ENCODE results near the gene LRP5.

The LRP5 gene

GRCh38 chr11:68309621-68310185, 2.7 kb upstream of the LRP5 start:
- no peak for DNase-seq (ENCODE audit: low read depth in 2 of 2)

- no peak for DNase-seq (ENCODE audit: low read depth in 2 of 2)
Observed at GRCh38 chr11:68311160-68312116, 953 bp upstream of the LRP5 start.

DNA sequence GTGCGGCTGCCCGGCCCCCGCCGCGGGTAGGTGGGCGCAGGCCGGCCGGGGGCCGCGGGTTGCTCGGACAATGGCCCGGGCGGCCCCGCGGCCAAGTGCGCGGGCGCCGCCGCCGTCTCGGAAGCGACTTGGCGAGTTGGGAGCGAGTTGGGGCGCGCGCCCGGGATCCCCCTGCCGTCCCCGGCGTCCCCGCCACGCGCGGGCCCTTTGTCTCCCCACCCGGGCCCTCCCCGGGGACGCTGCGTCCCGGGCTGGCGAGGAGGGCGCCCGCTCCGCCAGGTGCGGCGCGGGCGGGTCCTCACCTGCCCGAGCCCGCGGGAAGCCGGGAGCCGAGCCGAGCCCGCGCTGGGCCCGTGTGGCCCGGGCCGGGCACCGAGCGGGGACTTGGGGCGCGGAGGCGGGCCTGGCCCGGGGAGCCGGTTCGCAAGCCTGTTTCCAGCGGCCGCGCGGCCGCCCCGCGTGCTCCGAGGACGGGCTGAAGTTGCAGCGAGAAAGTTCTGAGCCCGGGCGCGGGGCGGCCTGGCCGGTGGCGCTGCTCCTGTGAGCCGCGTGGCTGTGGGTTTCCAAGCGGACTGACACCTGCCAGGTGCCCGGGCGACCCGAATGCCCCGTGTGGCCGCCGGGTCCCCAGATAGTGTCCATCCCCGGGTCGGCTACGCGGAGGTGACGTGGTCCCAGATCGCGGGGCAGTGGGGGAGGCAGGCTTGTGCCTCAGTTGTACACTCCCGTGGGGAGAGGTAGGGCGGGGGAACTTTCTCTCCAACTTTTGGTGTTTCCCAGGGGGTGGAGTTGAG, 586 bp downstream of the LRP5 start:
- DNase-seq (ENCODE audit: low read depth in 2 of 2), result no peak

DNA sequence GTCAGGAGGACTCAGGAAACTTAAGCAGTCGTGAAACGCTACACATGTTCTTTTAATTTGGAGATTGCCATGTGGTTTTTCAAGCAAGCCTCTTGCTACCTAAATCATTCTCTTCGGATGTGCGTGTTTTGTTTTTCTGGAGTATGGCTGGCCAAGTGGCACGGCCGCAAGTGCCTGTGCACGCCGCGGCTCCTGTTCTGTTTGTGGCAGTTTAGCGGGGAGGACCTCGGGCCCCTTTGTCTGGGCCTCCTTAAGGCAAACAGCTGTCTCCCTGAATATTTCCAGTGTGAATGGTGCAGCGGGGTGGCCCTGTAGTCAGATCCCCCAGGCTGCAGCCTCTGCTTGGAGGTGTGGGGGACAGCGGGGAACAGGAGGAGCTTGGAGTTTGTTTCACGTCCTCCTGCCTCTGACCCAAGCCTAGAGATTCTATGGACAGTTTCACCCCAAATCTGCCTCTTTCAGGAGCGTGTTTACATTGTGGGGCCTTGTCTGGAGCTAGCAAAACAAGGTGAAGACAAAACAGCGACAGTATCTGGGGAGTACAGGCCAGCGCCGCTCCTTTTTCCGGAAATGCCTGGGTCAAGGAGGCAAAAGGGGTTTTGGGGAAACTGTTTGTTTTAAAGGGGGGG, 1.3 kb downstream of the LRP5 start:
- no peak for DNase-seq (ENCODE audit: low read depth in 2 of 2)

GRCh38 chr11:68314203-68315170, 2.1 kb downstream of the LRP5 start:
- DNase-seq (ENCODE audit: low read depth in 2 of 2), result no peak

DNA sequence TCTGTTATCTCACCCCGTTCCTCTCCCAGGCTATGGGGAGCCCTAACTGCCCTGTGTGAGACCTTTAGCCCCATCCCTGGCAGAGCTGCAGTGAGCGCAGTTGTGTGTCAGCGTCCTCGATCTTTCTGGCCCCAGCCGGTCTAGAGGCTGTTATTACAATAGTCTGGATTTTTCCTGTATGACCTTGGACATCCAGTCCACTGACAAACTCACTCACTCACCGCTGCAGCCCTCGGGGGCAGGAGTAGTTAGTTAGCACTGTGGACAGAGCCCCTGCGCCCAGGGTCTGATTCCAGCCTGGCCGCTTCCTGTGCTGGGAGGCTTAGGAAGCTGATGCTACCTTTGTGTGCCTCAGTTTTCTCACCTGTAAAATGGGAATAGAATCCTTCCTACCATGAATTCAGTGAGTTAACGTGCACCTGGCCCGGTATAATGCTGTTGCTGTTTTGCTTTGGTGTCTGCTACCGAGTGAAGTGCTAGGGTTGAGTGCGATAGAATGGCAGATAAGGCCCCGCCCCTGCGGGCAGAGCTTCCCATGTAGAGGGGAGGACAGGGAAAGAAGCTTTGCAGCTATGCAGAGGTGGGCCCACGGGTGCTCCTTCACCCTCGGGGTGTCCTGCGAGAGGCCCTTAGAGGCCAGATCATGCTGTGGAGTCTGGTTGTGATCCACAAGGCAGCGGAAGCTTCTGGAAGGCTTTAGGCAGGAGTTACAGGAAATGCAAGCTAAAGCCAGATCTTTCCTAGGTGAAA, 3.0 kb downstream of the LRP5 start:
- no peak for DNase-seq (ENCODE audit: low read depth in 2 of 2)

DNA sequence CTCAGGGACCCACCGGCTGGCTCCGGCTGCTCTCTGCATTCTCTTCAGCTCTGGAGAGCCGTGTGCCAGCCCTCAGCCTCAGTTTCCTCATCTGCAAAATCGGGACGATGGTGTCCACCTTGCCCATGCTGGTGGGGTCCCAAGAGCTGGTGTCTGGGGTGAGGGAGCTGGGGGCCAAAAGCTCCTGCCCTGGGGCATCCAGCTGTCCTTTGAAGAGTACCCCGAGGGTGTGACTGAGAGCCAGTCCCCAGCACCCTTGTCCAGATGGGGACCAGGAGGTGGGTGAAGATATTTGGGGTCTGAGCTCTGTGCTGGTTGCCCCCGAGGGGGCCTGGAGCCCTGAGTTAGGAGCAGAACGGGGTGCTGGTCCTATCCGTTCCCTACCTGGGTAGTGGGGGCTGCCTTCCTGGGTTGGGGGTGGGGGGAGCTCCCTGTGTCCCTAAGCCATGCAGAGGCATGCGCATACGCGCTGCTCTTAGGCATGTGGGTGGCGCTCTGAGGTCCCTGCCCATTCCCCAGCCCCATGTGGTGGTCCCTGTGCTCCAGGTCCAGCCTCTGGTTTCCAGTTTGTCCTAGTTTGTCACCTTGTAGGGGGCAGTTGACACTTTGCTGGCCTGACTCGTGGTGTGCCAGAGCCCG, 4.9 kb downstream of the LRP5 start:
- DNase-seq (ENCODE audit: low read depth in 2 of 2), result no peak

DNA sequence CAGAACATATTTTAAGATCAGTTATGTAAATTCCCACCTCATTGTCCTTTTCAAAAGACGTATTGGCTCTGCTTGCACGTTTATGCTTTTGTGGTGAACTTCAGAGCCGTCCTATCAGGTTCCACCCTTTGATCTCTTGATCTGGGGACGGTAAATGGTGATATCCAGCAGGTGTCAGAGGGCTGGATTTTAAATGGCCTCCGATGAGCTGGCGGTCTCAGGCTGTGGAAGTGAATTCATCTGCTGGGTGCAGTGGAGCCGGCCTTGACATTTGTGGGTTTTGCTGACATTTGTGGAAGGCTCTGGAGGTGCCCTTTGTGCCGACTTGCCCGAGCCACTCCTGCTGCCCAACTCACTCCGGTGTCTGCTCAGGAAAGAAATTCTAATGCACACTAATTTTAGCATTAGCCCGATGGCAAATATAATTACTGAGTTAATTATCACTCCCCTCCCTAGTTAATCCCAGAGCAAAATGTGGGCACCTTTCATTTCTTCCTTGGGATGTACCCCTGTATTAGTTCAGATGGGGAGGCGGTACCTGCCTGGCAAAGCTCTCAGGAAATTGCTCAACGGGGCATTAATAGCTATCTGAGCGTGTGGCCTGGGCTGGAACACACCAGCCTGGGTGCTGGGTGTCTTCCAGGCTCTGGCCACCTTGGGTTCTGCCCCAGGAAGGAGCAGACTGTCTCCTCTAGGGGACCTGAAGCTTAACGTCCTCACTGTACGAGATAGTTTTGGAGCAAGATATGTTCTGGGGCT, 9.1 kb downstream of the LRP5 start:
- DNase-seq (ENCODE audit: low read depth in 2 of 2), result no peak

DNA sequence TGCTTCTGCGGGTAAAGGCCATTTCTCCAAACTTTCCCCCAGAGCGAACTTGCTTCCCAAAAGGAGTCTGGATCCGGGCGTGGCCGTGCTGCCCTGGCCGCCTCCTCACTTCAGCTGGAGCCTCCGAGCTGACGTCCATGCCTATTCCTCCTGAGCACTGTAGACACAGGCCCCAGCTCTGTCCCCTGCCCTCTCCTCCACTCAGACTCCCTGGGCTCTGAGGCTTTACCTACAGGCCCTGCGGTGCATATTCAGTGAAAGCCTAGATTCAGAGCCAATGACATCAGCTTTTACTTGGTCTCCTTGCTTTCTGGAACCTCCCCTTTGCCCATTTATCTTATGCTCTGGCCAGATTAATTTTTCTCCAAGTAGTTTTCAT, 9.7 kb downstream of the LRP5 start:
- no peak for DNase-seq (ENCODE audit: low read depth in 2 of 2)

DNA sequence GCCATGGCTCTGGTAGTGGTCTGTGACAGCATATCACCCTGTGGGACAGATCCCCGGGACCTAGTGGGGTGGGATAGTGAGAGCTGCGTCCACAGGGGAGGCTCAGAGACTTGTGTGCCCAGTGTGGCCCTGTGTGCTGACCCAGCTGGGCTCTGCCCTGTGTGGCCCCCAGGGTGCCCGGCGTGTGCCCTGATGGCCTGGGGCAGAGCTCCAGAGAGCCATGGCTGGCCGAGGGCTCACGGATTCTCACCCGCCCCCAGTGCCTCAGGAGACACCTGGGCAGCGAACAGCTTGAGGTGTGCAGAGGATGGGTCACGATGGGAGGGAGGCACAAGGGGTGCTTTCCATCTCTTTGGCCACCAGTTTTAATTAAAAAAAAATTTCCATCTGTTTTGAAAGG, 11.8 kb downstream of the LRP5 start:
- DNase-seq (ENCODE audit: low read depth in 2 of 2), result no peak

GRCh38 chr11:68324695-68325094, 12.3 kb downstream of the LRP5 start:
- DNase-seq (ENCODE audit: low read depth in 2 of 2), result no peak

DNA sequence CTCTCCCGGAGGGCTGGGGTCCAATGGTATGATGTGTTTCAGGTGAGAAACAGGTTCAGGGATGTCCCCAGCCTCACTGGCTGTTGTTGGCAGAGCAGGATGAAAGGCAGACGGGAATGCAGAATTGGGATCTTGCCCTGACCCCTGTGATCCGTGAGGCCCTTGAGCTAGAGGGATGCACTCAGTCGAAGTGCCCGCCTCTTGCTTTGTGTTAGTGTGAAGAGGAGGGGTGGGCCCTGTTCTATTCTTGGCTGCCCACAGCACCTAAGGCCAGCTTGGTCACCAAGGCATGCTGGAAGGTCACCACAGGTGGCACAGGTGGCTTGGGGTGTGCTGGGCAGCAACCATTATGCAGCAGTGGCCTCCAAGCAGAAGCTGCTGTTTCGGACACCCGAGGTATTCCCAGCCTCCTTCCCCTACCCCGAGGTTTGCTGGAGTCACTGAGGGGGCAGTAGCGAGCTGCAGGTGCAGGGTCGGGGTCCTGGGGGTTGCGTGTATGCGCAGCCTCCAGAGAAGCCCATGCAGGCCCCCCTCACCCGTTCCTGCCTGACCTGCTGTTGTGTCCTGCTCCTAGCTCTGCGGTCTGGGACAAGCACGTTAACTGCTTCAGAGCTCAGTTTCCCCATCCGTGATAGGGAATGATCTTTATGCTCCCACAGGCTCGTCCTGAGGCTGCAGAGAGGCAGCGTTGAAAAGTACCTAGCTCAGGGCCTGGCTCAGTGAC, 13.0 kb downstream of the LRP5 start:
- DNase-seq (ENCODE audit: low read depth in 2 of 2), result no peak

DNA sequence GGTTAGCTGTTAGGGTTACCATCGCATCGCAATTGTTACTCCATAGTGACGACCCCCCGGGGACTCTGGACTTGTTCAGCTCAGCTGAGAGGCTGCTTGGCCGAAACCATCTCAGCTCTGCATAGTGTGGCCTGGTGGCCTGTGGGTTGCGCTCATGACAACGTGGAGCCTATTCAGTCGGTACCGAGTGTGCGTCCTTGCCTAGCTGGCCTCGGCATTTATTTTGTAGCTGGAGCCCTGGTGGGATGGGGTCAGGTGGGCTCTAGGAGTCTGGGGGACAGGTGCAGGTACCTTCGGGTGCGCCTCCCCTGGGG, 13.5 kb downstream of the LRP5 start:
- no peak for DNase-seq (ENCODE audit: low read depth in 2 of 2)

DNA sequence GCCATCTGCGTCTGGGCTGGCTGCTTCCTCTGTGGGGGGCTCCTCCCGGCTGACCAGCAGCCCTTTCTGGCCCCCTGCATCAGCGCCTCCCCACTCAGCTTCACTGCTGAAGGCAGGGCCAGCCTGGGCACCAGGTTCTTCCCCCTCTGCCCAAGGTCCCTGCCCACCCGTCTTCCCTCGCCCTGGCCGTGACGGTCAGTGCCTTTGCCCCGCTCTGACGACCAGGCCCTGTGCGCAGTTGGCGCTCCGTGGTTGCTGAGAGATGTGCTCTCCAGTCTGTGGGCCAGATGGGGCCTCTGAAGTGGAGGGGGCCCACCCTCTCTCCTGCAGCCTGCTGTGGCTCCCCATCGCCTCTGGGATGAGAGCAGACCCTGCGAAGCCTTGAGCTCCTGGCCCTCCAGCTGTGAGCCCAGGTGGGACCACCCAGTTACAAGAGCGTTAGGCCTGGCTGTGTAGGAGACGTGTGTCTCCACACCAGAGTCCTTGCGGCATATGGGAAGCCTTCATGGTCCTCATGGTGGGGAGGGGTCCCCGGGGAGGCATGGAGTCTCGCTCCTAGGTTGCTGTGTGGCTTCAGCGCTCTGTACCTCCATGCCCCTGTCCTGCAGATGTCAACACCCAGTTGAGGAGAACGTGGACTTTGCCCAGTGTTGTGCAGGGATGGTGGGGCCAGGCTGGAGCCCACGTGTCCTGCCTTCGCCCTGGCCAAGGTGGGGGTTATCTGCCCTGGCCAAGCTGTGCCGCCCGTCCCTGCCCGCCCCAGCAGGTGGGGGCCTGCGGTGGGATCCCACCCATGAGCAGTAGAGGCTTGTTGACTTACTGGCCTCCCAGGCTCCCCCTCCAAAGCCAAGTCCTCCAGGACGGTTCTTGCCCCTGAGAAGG, 14.2 kb downstream of the LRP5 start:
- no peak for DNase-seq (ENCODE audit: low read depth in 2 of 2)

DNA sequence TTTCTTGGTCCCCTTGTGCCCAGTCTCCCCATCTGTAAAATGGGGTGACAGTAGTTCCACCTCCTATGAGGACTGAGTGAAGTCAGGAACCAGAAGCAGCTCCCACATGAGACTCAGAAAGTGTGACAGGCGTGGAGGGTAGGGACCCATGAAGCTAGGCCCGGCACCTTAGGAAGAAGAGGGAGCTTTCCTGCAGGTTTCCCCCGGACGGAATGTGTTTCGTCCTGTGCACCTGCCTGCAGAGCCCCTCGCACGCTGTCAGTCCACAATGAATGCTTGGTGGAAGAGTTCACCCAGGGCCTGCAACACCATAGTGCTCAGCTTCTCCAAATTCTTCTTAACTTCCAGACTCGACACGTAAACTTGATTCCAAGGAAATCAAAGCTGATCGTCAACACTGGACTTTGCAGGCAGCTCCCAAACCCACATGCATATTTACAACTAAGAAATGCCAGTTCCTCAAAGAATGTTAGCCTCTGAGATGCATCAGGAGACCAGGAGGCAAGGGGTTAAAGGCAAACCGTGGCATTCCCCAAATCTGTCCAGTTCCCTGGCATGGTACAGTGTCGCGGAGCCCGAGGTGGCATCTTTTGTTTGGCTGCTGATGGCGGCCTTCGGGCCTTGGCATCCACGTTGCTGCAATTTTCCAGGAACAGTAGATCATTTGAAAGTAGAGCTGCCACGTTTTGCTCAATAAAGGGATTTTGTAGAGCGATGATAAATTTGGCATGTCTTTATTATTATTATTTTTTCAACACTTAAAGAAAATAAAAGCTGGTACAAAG, 15.4 kb downstream of the LRP5 start:
- DNase-seq (ENCODE audit: low read depth in 2 of 2), result no peak

DNA sequence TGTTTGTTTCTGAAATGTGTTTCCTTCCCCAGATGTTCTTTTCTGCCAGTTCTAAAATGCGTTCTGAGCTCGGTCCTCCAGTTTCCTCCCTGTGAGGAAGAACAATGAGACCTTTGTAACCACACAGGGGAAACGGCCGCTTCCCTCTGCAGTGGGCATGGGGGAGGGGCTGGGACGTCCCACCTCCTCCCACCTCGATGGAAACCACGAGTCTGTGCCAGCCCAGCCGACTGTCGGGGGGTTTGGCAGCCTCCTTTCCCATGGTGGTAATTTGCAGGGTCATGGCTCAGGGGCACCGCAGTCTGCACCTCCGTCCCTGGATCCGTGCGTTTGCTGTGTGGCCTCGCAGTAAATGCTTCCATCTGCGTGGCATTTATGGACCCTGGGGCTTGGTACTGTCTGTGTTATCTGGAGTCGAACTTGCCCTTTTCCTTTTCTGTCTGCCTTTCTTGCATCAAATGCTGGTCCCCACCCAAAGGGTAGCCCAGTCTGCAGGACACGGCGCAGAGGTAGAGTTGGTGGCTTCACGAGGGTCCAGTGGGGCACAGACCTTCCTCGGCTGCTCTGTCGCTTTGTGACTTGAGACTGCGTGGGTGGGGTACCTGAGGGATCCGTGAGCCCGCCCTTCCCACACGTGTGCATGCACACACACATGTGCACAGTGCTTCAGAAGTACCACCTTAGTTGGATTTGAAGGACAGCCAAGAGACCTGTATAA, 16.1 kb downstream of the LRP5 start:
- DNase-seq (ENCODE audit: low read depth in 2 of 2), result no peak

Data from stimulated activated CD8-positive, alpha-beta memory T cell treated with anti-CD3 and anti-CD28 coated beads, Interleukin-2, amount 100 ng/mL, for 48 hours (primary cell).